Camera-type eye (tissue), 1 donor: Measurements from ENCODE around the gene FSTL4. TPM values are rescaled to one million over a fixed set of nuclear protein-coding genes. Genes with fewer than 3 reads are reported as not detected.

Source experiments
- total RNA-seq: library from RNA; depleted of rRNA; stranded (reverse); fragments of >200 nt; gene quantifications from one replicate; pipeline ENCODE4 v1.2.3, GENCODE V29; 2014

The FSTL4 gene
- 10.0 TPM for total RNA-seq

DNA sequence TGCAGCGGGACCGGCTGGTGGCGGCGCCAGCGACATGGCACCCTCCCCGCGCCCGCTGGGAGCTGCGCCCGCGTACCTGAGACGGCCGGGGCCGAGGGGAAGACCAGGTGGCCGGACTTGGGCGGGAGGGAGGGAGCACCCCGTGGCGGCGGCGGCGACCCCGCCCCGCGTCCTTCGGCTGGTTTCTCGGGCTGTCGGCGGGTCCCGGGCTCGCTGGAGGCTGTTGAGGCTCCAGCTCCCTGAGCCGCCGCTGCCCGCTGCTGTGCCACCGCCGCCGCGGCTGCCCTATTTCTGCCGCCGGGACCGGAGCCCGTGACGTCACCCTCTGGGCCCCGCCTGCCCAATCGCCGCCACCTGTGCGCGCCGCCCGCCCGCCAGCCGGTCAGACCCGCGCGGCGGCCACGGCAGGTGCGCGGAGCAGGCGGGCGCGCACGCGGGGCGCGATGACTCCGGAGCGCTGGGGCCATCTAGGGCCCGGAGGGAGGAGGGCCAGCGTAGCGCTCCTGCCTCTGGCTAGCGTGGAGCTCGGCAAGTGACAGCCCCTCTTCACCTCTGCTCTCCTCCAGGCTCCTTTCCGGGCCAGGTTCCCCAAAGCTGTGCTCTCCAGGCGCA, at the start of gene FSTL4:
TSS of gene FSTL4 (minus strand) at position 293 of the 612 bp plus-strand sequence.

